ENCODE data around the gene FHAD1. TPM values are rescaled to one million over a fixed set of nuclear protein-coding genes. Genes with fewer than 3 reads are reported as not detected.

Gene FHAD1
- total and polyA plus RNA-seq, 2 donors (not counting 3 experiments of a cell fraction or from before 2014, with no cell fraction given): 0.04 to 0.69 TPM

DNA sequence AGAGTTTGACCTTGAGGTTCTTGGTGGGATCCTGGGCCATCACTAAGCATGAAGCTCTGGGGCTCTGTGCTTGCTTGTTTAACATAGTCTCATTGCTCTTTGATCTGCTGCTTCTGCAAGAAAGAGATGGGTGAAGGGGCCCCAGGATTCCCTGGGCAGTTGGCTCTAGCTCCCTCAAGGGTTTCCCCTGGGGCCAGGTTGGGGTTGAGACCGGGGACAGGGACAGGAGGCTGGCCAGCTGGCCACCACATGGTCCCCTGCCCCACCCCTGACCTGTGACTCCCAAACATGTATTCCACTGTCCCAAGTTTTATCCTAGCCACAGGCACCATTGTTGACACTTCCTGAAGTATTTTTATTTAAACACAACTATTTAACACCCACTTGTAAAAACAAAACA is 69.5 kb downstream of the FHAD1 start:
- dilution Hi-C loops (cut with MboI; ENCODE audit: extremely low pct_ligation_motif_present, low sequenced_read_pairs): no loop called here
- BruUV-seq (replicated peaks): no TSS peak
- FAIRE-seq: no peak

More for the DNA sequence above, 69.5 kb downstream of the FHAD1 start:
- intact Hi-C loops (cut with micrococcal nuclease): no loop called here
- H3K4me2 ChIP-seq (ENCODE audit: insufficient read depth, low read length): no peak overlapping the region
- H3K36me3 ChIP-seq (ENCODE audit: control insufficient read depth in 2 of 2, extremely low read depth in 1 of 2, insufficient read depth in 2 of 2, low read length in 2 of 2): no peaks in the 10 kb centered on the region
- no peaks in the 10 kb centered on the region for H3K9me3 ChIP-seq (replicated peaks; ENCODE audit: control insufficient read depth, insufficient read depth, low read length)
- no peaks in the 10 kb centered on the region for H4K20me1 ChIP-seq (replicated peaks; ENCODE audit: control insufficient read depth, extremely low read depth, insufficient read depth, low read length)
- H3K79me2 ChIP-seq (ENCODE audit: control insufficient read depth, insufficient read depth, low read length): no peaks in the 10 kb centered on the region
- no peak overlapping the region for H2AFZ ChIP-seq (ENCODE audit: low read depth, low read length)
- CTCF ChIA-PET: interaction anchor here (1.7 kb wide), 1 partner anchor 115 kb away, joined by 7 read pairs; no protein-coding TSS in a partner anchor
- H3K4me1 ChIP-seq (ENCODE audit: control insufficient read depth, extremely low read depth, insufficient read depth, low read length): no peaks in the 10 kb centered on the region
- TF ChIP-seq POLR2A (IDR thresholded peaks at IDR 0.05; ENCODE audit: low read depth, low read length): no peak
- no peak for TF ChIP-seq FOS (IDR thresholded peaks at IDR 0.05; ENCODE audit: borderline replicate concordance, insufficient read depth, low read length)
- TF ChIP-seq, protein P1, sequence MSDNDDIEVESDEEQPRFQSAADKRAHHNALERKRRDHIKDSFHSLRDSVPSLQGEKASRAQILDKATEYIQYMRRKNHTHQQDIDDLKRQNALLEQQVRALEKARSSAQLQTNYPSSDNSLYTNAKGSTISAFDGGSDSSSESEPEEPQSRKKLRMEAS (IDR thresholded peaks at IDR 0.05; ENCODE audit: insufficient read depth, insufficient read length): no peak
- no peak for TF ChIP-seq EZH2 (IDR thresholded peaks at IDR 0.05; ENCODE audit: borderline replicate concordance, low read depth, low read length, severe bottlenecking)
- TF ChIP-seq, protein P2, sequence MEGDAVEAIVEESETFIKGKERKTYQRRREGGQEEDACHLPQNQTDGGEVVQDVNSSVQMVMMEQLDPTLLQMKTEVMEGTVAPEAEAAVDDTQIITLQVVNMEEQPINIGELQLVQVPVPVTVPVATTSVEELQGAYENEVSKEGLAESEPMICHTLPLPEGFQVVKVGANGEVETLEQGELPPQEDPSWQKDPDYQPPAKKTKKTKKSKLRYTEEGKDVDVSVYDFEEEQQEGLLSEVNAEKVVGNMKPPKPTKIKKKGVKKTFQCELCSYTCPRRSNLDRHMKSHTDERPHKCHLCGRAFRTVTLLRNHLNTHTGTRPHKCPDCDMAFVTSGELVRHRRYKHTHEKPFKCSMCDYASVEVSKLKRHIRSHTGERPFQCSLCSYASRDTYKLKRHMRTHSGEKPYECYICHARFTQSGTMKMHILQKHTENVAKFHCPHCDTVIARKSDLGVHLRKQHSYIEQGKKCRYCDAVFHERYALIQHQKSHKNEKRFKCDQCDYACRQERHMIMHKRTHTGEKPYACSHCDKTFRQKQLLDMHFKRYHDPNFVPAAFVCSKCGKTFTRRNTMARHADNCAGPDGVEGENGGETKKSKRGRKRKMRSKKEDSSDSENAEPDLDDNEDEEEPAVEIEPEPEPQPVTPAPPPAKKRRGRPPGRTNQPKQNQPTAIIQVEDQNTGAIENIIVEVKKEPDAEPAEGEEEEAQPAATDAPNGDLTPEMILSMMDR (IDR thresholded peaks at IDR 0.05; ENCODE audit: extremely low read depth in 1 of 2, insufficient read depth in 1 of 2, low read depth in 1 of 2, low read length in 2 of 2): no peak
- no peak for TF ChIP-seq JUN (IDR thresholded peaks at IDR 0.05; ENCODE audit: borderline replicate concordance, insufficient read depth, insufficient read length, low read depth)
- TF ChIP-seq MYC (IDR thresholded peaks at IDR 0.05; ENCODE audit: low read depth, low read length): no peak
- no peak for TF ChIP-seq POLR2AphosphoS5 (IDR thresholded peaks at IDR 0.05; ENCODE audit: insufficient read depth, low read depth, low read length)
- H3K9ac ChIP-seq (replicated peaks; ENCODE audit: extremely low read depth, insufficient read depth, low read length): no peak overlapping the region
- POLR2A ChIA-PET: no interaction called here
- no peaks in the 10 kb centered on the region for H3K27me3 ChIP-seq (ENCODE audit: control insufficient read depth in 2 of 2, insufficient read depth in 2 of 2, low read length in 2 of 2)
- H3K4me3 ChIP-seq (replicated peaks in 1 of 3; ENCODE audit: insufficient read depth in 1 of 3, low read depth in 1 of 3, low read length in 3 of 3): no peak overlapping the region
- no peaks in the 10 kb centered on the region for H3K9me1 ChIP-seq (replicated peaks; ENCODE audit: control insufficient read depth, extremely low read depth, insufficient read depth, low read length)
- no peak overlapping the region for H3K27ac ChIP-seq (ENCODE audit: insufficient read depth, low read depth, low read length)
- no peak for DNase-seq (ENCODE audit: low read depth, low spot score)

Measured in endothelial cell of umbilical vein (primary cell).